Naive B cell (primary cell): Measurements from ENCODE around the gene ABCB4. TPM values are rescaled to one million over a fixed set of nuclear protein-coding genes. Genes with fewer than 3 reads are reported as not detected.
"Not testable (repeated sequence)": the region's sequence is repeated elsewhere in the genome, so short reads cannot be mapped to it uniquely, and the experiment has no call there.

Experiments
- ATAC-seq, 2 donors: fragments of 150-1000 bp; cut with Tn5 transposase; 2 replicates each; pipeline ENCODE4 v1.10.0; 2021; ENCODE audit warnings: low read depth in 2 of 2, mild to moderate bottlenecking in 2 of 2, moderate library complexity in 2 of 2
- DNase-seq: peaks from one replicate; pipeline ENCODE4 v3.0.0; 2022
- H3K27ac Mint-ChIP-seq, 6 donors: one replicate each; pipeline ENCODE4 v1.8.0; 2020 to 2022; ENCODE audit warnings: mild to moderate bottlenecking in 6 of 6, mixed read lengths in 6 of 6, moderate library complexity in 5 of 6, inconsistent platforms in 2 of 6
- H3K27me3 Mint-ChIP-seq, 3 donors: one replicate each; pipeline ENCODE4 v1.8.0; 2021 to 2022; ENCODE audit warnings: mixed read lengths in 3 of 3, mild to moderate bottlenecking in 1 of 3
- H3K36me3 Mint-ChIP-seq, 2 donors: one replicate each; pipeline ENCODE4 v1.8.0; 2020 to 2022; ENCODE audit warnings: mixed read lengths in 2 of 2, inconsistent platforms in 1 of 2, mild to moderate bottlenecking in 1 of 2
- H3K4me1 Mint-ChIP-seq, 3 donors: one replicate each; pipeline ENCODE4 v1.8.0; 2020 to 2022; ENCODE audit warnings: mixed read lengths in 3 of 3, inconsistent platforms in 1 of 3, mild to moderate bottlenecking in 1 of 3, moderate library complexity in 1 of 3
- H3K4me3 Mint-ChIP-seq, 8 donors: one replicate each; pipeline ENCODE4 v1.8.0; 2020 to 2022; ENCODE audit warnings: mild to moderate bottlenecking in 8 of 8, mixed read lengths in 8 of 8, moderate library complexity in 8 of 8, inconsistent platforms in 2 of 8
- H3K9me3 Mint-ChIP-seq, 7 donors: one replicate each; pipeline ENCODE4 v1.8.0; 2020 to 2022; ENCODE audit warnings: mixed read lengths in 7 of 7, mild to moderate bottlenecking in 5 of 7, inconsistent platforms in 2 of 7, moderate library complexity in 1 of 7
- polyA plus RNA-seq, 6 donors: library from polyadenylated mRNA; unstranded; fragments of 300-500 nt; fragmentation: Illumina TruSeq; gene quantifications; one replicate each; pipeline ENCODE4 v1.2.3, GENCODE V29; 2021; ENCODE audit warnings: low read depth in 6 of 6

Gene ABCB4
- polyA plus RNA-seq, 6 donors from 2014 or later: 21.3 to 50.9 (median 28.0) TPM

- Mint-ChIP-seq H3K4me3 (peak overlapping the region in 4 of 8 donors; percentile 15 to 76 (median 38)), H3K4me1 (peaks cover 39 to 81% (median 57%) of the 10 kb centered on the region in 3 donors), H3K36me3 (peaks cover 8 to 11% of the 10 kb centered on the region in 2 donors), H3K27ac (peak overlapping the region in 4 of 6 donors; percentile 11 to 71 (median 62))
- not testable (repeated sequence) for ATAC-seq, H3K9me3 Mint-ChIP-seq, H3K27me3 Mint-ChIP-seq
- DNase-seq: peak; percentile 20
Observed at GRCh38 chr7:87469204-87469603, 6.3 kb downstream of the ABCB4 start.

- not testable (repeated sequence) for H3K4me3 Mint-ChIP-seq, H3K9me3 Mint-ChIP-seq, H3K27me3 Mint-ChIP-seq, DNase-seq, H3K27ac Mint-ChIP-seq, ATAC-seq
- Mint-ChIP-seq H3K36me3 (peaks cover 29 to 31% of the 10 kb centered on the region in 2 donors), H3K4me1 (peaks cover 34 to 59% (median 55%) of the 10 kb centered on the region in 3 donors)
Observed at GRCh38 chr7:87465534-87465880, 10.0 kb downstream of the ABCB4 start.

GRCh38 chr7:87464830-87465533 is 10.5 kb downstream of the ABCB4 start:
- peak overlapping the region in 1 of 6 donors; percentile 16 for H3K27ac Mint-ChIP-seq
- not testable (repeated sequence) for DNase-seq, H3K27me3 Mint-ChIP-seq, H3K4me3 Mint-ChIP-seq, H3K9me3 Mint-ChIP-seq, ATAC-seq
- peaks cover 34 to 54% (median 49%) of the 10 kb centered on the region in 3 donors for H3K4me1 Mint-ChIP-seq
- peaks cover 29 to 31% of the 10 kb centered on the region in 2 donors for H3K36me3 Mint-ChIP-seq

GRCh38 chr7:87463982-87464381 is 11.5 kb downstream of the ABCB4 start:
- peak overlapping the region in 1 of 8 donors; percentile 78 for H3K4me3 Mint-ChIP-seq
- no peaks in the 10 kb centered on the region for H3K27me3 Mint-ChIP-seq
- H3K27ac Mint-ChIP-seq: peak overlapping the region in 5 of 6 donors; percentile 64 to 88 (median 69)
- no peaks in the 10 kb centered on the region for H3K9me3 Mint-ChIP-seq
- peaks cover 38 to 39% of the 10 kb centered on the region in 2 donors for H3K36me3 Mint-ChIP-seq
- DNase-seq (no peak), ATAC-seq (no peak)
- H3K4me1 Mint-ChIP-seq: peaks cover 30 to 48% (median 44%) of the 10 kb centered on the region in 3 donors

- ATAC-seq, DNase-seq, H3K9me3 Mint-ChIP-seq, H3K27me3 Mint-ChIP-seq, H3K4me3 Mint-ChIP-seq, H3K27ac Mint-ChIP-seq: not testable (repeated sequence)
- H3K36me3 Mint-ChIP-seq: peaks cover 29 to 31% of the 10 kb centered on the region in 2 donors
- peaks cover 16 to 24% (median 18%) of the 10 kb centered on the region in 3 donors for H3K4me1 Mint-ChIP-seq
Observed at GRCh38 chr7:87460444-87460843, 15.0 kb downstream of the ABCB4 start.

- no peaks in the 10 kb centered on the region for H3K9me3 Mint-ChIP-seq
- H3K4me1 Mint-ChIP-seq: peaks cover 16 to 19% (median 17%) of the 10 kb centered on the region in 3 donors
- H3K27ac Mint-ChIP-seq: no peak overlapping the region
- no peak for DNase-seq
- H3K27me3 Mint-ChIP-seq: no peaks in the 10 kb centered on the region
- H3K36me3 Mint-ChIP-seq: peaks cover 29 to 31% of the 10 kb centered on the region in 2 donors
- no peak for ATAC-seq
- no peak overlapping the region for H3K4me3 Mint-ChIP-seq
Observed at GRCh38 chr7:87459941-87460340, 15.5 kb downstream of the ABCB4 start.

GRCh38 chr7:87458148-87458547 is 17.3 kb downstream of the ABCB4 start:
- no peaks in the 10 kb centered on the region for H3K9me3 Mint-ChIP-seq
- H3K27ac Mint-ChIP-seq: peak overlapping the region in 2 of 6 donors; percentile 4 to 75
- H3K27me3 Mint-ChIP-seq: no peaks in the 10 kb centered on the region
- peaks cover 4 to 12% (median 7%) of the 10 kb centered on the region in 3 donors for H3K4me1 Mint-ChIP-seq
- DNase-seq (no peak), ATAC-seq (no peak)
- H3K4me3 Mint-ChIP-seq: no peak overlapping the region
- H3K36me3 Mint-ChIP-seq: peaks cover 16 to 24% of the 10 kb centered on the region in 2 donors

GRCh38 chr7:87456247-87456646 is 19.2 kb downstream of the ABCB4 start:
- H3K27ac Mint-ChIP-seq: peak overlapping the region in 2 of 6 donors; percentile 42 to 83
- ATAC-seq: no peak

GRCh38 chr7:87452279-87452678 is 23.2 kb downstream of the ABCB4 start:
- H3K9me3 Mint-ChIP-seq: no peaks in the 10 kb centered on the region
- ATAC-seq: no peak
- H3K36me3 Mint-ChIP-seq: peaks cover 8 to 29% of the 10 kb centered on the region in 2 donors
- peaks cover 5 to 27% (median 6%) of the 10 kb centered on the region in 3 donors for H3K4me1 Mint-ChIP-seq
- peak overlapping the region in 1 of 6 donors; percentile 30 for H3K27ac Mint-ChIP-seq
- H3K4me3 Mint-ChIP-seq: no peak overlapping the region
- no peaks in the 10 kb centered on the region for H3K27me3 Mint-ChIP-seq
- no peak for DNase-seq

More at GRCh38 chr7:87456247-87456646, 19.2 kb downstream of the ABCB4 start:
- peaks cover 4 to 12% (median 5%) of the 10 kb centered on the region in 3 donors for H3K4me1 Mint-ChIP-seq
- no peak overlapping the region for H3K4me3 Mint-ChIP-seq
- H3K36me3 Mint-ChIP-seq: peaks cover 9 to 28% of the 10 kb centered on the region in 2 donors
- no peaks in the 10 kb centered on the region for H3K9me3 Mint-ChIP-seq
- no peak for DNase-seq
- no peaks in the 10 kb centered on the region for H3K27me3 Mint-ChIP-seq

- H3K4me3 Mint-ChIP-seq: no peak overlapping the region
- H3K27ac Mint-ChIP-seq: no peak overlapping the region
- H3K36me3 Mint-ChIP-seq: peaks cover 8 to 35% of the 10 kb centered on the region in 2 donors
- H3K27me3 Mint-ChIP-seq: no peaks in the 10 kb centered on the region
- no peak for DNase-seq
- no peak for ATAC-seq
- H3K9me3 Mint-ChIP-seq: no peaks in the 10 kb centered on the region
- peaks cover 5 to 19% (median 7%) of the 10 kb centered on the region in 3 donors for H3K4me1 Mint-ChIP-seq
Observed at GRCh38 chr7:87451187-87451586, 24.3 kb downstream of the ABCB4 start.

GRCh38 chr7:87450706-87451105 is 24.8 kb downstream of the ABCB4 start:
- H3K9me3 Mint-ChIP-seq: no peaks in the 10 kb centered on the region
- H3K27me3 Mint-ChIP-seq: no peaks in the 10 kb centered on the region

GRCh38 chr7:87448388-87448787 is 27.1 kb downstream of the ABCB4 start:
- H3K36me3 Mint-ChIP-seq: peaks cover 11 to 38% of the 10 kb centered on the region in 2 donors
- ATAC-seq: no peak
- no peak for DNase-seq

More at GRCh38 chr7:87450706-87451105, 24.8 kb downstream of the ABCB4 start:
- peaks cover 8 to 39% of the 10 kb centered on the region in 2 donors for H3K36me3 Mint-ChIP-seq
- H3K4me1 Mint-ChIP-seq: peaks cover 9 to 22% (median 12%) of the 10 kb centered on the region in 3 donors
- no peak overlapping the region for H3K4me3 Mint-ChIP-seq
- ATAC-seq (no peak), DNase-seq (no peak)
- peak overlapping the region in 1 of 6 donors; percentile 49 for H3K27ac Mint-ChIP-seq

GRCh38 chr7:87447116-87447635 is 28.3 kb downstream of the ABCB4 start:
- peak overlapping the region in 3 of 6 donors; percentile 10 to 56 (median 29) for H3K27ac Mint-ChIP-seq
- no peak overlapping the region for H3K4me3 Mint-ChIP-seq
- DNase-seq: no peak
- no peaks in the 10 kb centered on the region for H3K27me3 Mint-ChIP-seq
- ATAC-seq: no peak
- peaks cover 23 to 32% of the 10 kb centered on the region in 2 donors for H3K36me3 Mint-ChIP-seq
- peaks cover 11 to 23% (median 14%) of the 10 kb centered on the region in 3 donors for H3K4me1 Mint-ChIP-seq
- no peaks in the 10 kb centered on the region for H3K9me3 Mint-ChIP-seq

More at GRCh38 chr7:87448388-87448787, 27.1 kb downstream of the ABCB4 start:
- H3K4me3 Mint-ChIP-seq: no peak overlapping the region
- H3K27me3 Mint-ChIP-seq: no peaks in the 10 kb centered on the region
- H3K27ac Mint-ChIP-seq: peak overlapping the region in 5 of 6 donors; percentile 6 to 90 (median 63)
- no peaks in the 10 kb centered on the region for H3K9me3 Mint-ChIP-seq
- H3K4me1 Mint-ChIP-seq: peaks cover 11 to 23% (median 14%) of the 10 kb centered on the region in 3 donors
